GM23338 (cell line): Measurements from ENCODE around the gene KCNIP1. TPM values are rescaled to one million over a fixed set of nuclear protein-coding genes. Genes with fewer than 3 reads are reported as not detected.

Experiments used
- ATAC-seq: fragments of 200-7000 bp; cut with Tn5 transposase; 3 replicates; pipeline ENCODE4 v1.9.1; 2020
- DNase-seq: peaks from one replicate; pipeline ENCODE4 v3.0.0-alpha.2; 2015; ENCODE audit warnings: low spot score
- H2AFZ ChIP-seq: fragments of 200-600 bp; sonication (generic); 2 replicates; pipeline ENCODE4 v1.8.0; 2016; ENCODE audit warnings: antibody characterized with exemption, mild to moderate bottlenecking, moderate library complexity
- H3F3A ChIP-seq: fragments of 200-600 bp; sonication (generic); replicated peaks from 2 replicates; pipeline ENCODE4 v1.8.0; 2017; ENCODE audit warnings: antibody characterized with exemption, mixed run types, low read depth
- H3K27ac ChIP-seq: fragments of 200-600 bp; sonication (generic); 2 replicates; pipeline ENCODE4 v1.6.1; 2016; ENCODE audit warnings: low read depth
- H3K27me3 ChIP-seq: fragments of 200-600 bp; sonication (generic); 2 replicates; pipeline ENCODE4 v1.8.0; 2016; ENCODE audit warnings: mild to moderate bottlenecking, mixed run types, moderate library complexity; ENCODE audit not compliant: insufficient read depth
- H3K36me3 ChIP-seq: fragments of 200-600 bp; sonication (generic); 2 replicates; pipeline ENCODE4 v1.8.0; 2016; ENCODE audit warnings: mild to moderate bottlenecking; ENCODE audit not compliant: insufficient read depth
- H3K4me1 ChIP-seq: fragments of 200-600 bp; sonication (generic); 2 replicates; pipeline ENCODE4 v1.8.0; 2016; ENCODE audit warnings: mild to moderate bottlenecking, moderate library complexity; ENCODE audit not compliant: insufficient read depth
- H3K4me2 ChIP-seq: fragments of 200-600 bp; sonication (generic); 2 replicates; pipeline ENCODE4 v1.7.1; 2017; ENCODE audit warnings: mixed run types
- H3K4me3 ChIP-seq: fragments of 200-600 bp; sonication (generic); 2 replicates; pipeline ENCODE4 v1.6.1; 2016; ENCODE audit warnings: mixed run types
- H3K79me2 ChIP-seq: fragments of 200-600 bp; sonication (generic); replicated peaks from 2 replicates; pipeline ENCODE4 v1.8.0; 2017; ENCODE audit warnings: mild to moderate bottlenecking; ENCODE audit not compliant: insufficient read depth
- H3K9me2 ChIP-seq: fragments of 200-600 bp; sonication (generic); 2 replicates; pipeline ENCODE4 v1.8.0; 2017; ENCODE audit not compliant: insufficient read depth
- H4K20me1 ChIP-seq: fragments of 200-600 bp; sonication (generic); replicated peaks from 2 replicates; pipeline ENCODE4 v1.8.0; 2017; ENCODE audit warnings: mild to moderate bottlenecking; ENCODE audit not compliant: insufficient read depth
- H3K27ac Mint-ChIP-seq: 2 replicates; pipeline ENCODE4 v1.8.0; 2020; ENCODE audit warnings: inconsistent platforms, mild to moderate bottlenecking, moderate library complexity, mixed read lengths
- H3K27me3 Mint-ChIP-seq: 3 replicates; pipeline ENCODE4 v1.8.0; 2022; ENCODE audit warnings: low read depth, mild to moderate bottlenecking, moderate library complexity, mixed read lengths, inconsistent platforms; ENCODE audit not compliant: insufficient read depth, poor library complexity
- H3K36me3 Mint-ChIP-seq: 3 replicates; pipeline ENCODE4 v1.8.0; 2021; ENCODE audit warnings: low read depth, mild to moderate bottlenecking, inconsistent platforms, moderate library complexity, mixed read lengths
- H3K4me1 Mint-ChIP-seq: 3 replicates; pipeline ENCODE4 v1.8.0; 2020; ENCODE audit warnings: mild to moderate bottlenecking, inconsistent platforms, mixed read lengths
- H3K4me3 Mint-ChIP-seq: 3 replicates; pipeline ENCODE4 v1.8.0; 2021; ENCODE audit warnings: moderate library complexity, mild to moderate bottlenecking, inconsistent platforms, mixed read lengths
- H3K9me3 Mint-ChIP-seq: 3 replicates; pipeline ENCODE4 v1.8.0; 2020; ENCODE audit warnings: moderate library complexity, mild to moderate bottlenecking, inconsistent platforms, mixed read lengths
- CREB1 ChIP-seq: fragments of 250-450 bp; sonication (Bioruptor Pico); IDR thresholded peaks from 2 replicates; pipeline ENCODE4 v1.5.0; 2020; ENCODE audit warnings: low read depth, mild to moderate bottlenecking, moderate library complexity
- EZH2 ChIP-seq: fragments of 200-600 bp; sonication (generic); IDR thresholded peaks from one replicate; pipeline ENCODE4 v1.8.0; 2017; ENCODE audit warnings: antibody characterized with exemption, mild to moderate bottlenecking, low read depth; ENCODE audit not compliant: unreplicated experiment
- EZH2phosphoT487 ChIP-seq: fragments of 200-600 bp; sonication (generic); IDR thresholded peaks from one replicate; pipeline ENCODE4 v1.8.1; 2018; ENCODE audit warnings: antibody characterized with exemption; ENCODE audit not compliant: unreplicated experiment
- POLR2AphosphoS5 ChIP-seq: IDR thresholded peaks from 2 replicates; pipeline ENCODE4 v1.6.1; 2016; ENCODE audit warnings: antibody characterized with exemption, low read depth
- STAT1 ChIP-seq: IDR thresholded peaks from one replicate; pipeline ENCODE4 v1.6.1; 2016; ENCODE audit warnings: antibody characterized with exemption; ENCODE audit not compliant: unreplicated experiment
- ZNF331 ChIP-seq: fragments of 250-450 bp; sonication (Bioruptor Pico); IDR thresholded peaks from 2 replicates; pipeline ENCODE4 v1.5.0; 2020; ENCODE audit warnings: low read depth, mild to moderate bottlenecking, moderate library complexity
- ZNF462 ChIP-seq: fragments of 250-450 bp; sonication (Bioruptor Pico); IDR thresholded peaks from 2 replicates; pipeline ENCODE4 v1.5.0; 2020; ENCODE audit warnings: mild to moderate bottlenecking, moderate library complexity
- polyA plus RNA-seq: library from polyadenylated mRNA; unstranded; fragments of >200 nt; fragmentation: Nextera tagmentation; extraction: Ambion mirVana; gene quantifications from 2 replicates; pipeline ENCODE4 v1.2.1, GENCODE V29; 2016
- total RNA-seq: library from RNA; depleted of rRNA; stranded (reverse); fragments of >200 nt; shearing (Covaris generic); gene quantifications from 2 replicates; pipeline ENCODE4 v1.2.3, GENCODE V29; 2014
- TF ChIP-seq, protein P1 (sequence below): IDR thresholded peaks from 2 replicates; pipeline ENCODE4 v1.6.1; 2016; ENCODE audit warnings: antibody characterized with exemption

Gene KCNIP1
- total and polyA plus RNA-seq, 2 experiments from 2014 or later: 0.31 to 0.87 TPM

- no peak for TF ChIP-seq ZNF462 (CRISPR knock-in tag)
These were observed 130.6 kb downstream of the KCNIP1 start (continued) for GRCh38 chr5:170634256-170634990.

GRCh38 chr5:170635706-170636105 lies 131.9 kb downstream of the KCNIP1 start:
- H3K27me3 Mint-ChIP-seq: peaks cover 5% of the 10 kb centered on the region
- DNase-seq: no peak
- Histone ChIP-seq H3K79me2 (no peaks in the 10 kb centered on the region), H3K4me1 (peaks cover 38% of the 10 kb centered on the region), H3K4me2 (no peak overlapping the region), H2AFZ (no peak overlapping the region), H3F3A (peaks cover 21% of the 10 kb centered on the region; the same call in 1 of the 2 replicates), H3K4me3 (no peak overlapping the region), H4K20me1 (no peaks in the 10 kb centered on the region), H3K9me2 (0 out of 2 replicates have a peak, but pooled peaks cover 7% of the 10 kb centered on the region), H3K27me3 (no peaks in the 10 kb centered on the region), H3K36me3 (no peaks in the 10 kb centered on the region), H3K27ac (no peak overlapping the region)
- no peak overlapping the region; the same call in 2 of the 3 replicates for H3K4me3 Mint-ChIP-seq
- no peak for ATAC-seq
- H3K9me3 Mint-ChIP-seq: no peaks in the 10 kb centered on the region; the same call in 1 of the 3 replicates
- peaks cover 46% of the 10 kb centered on the region for H3K4me1 Mint-ChIP-seq
- no peak overlapping the region for H3K27ac Mint-ChIP-seq
- no peaks in the 10 kb centered on the region for H3K36me3 Mint-ChIP-seq
- TF ChIP-seq ZNF331 (CRISPR knock-in tag) (no peak), EZH2phosphoT487 (no peak), STAT1 (no peak), ZNF462 (CRISPR knock-in tag) (no peak), CREB1 (no peak), POLR2AphosphoS5 (no peak), EZH2 (no peak)
- TF ChIP-seq, protein P1, sequence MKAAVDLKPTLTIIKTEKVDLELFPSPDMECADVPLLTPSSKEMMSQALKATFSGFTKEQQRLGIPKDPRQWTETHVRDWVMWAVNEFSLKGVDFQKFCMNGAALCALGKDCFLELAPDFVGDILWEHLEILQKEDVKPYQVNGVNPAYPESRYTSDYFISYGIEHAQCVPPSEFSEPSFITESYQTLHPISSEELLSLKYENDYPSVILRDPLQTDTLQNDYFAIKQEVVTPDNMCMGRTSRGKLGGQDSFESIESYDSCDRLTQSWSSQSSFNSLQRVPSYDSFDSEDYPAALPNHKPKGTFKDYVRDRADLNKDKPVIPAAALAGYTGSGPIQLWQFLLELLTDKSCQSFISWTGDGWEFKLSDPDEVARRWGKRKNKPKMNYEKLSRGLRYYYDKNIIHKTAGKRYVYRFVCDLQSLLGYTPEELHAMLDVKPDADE: no peak
